DND-41 (cell line): ENCODE results near the gene RASSF6.

ENCODE experiments used
- CTCF ChIP-seq: IDR thresholded peaks from 2 replicates; pipeline ENCODE4 v1.5.1; 2012; ENCODE audit warnings: borderline replicate concordance, low read length, moderate library complexity, mild to moderate bottlenecking; ENCODE audit not compliant: poor library complexity, severe bottlenecking; ENCODE audit errors: extremely low read depth
- EZH2 ChIP-seq: IDR thresholded peaks from 3 replicates; pipeline ENCODE4 v1.6.1; 2012; ENCODE audit warnings: borderline replicate concordance, low read depth, mild to moderate bottlenecking, moderate library complexity, low read length, inconsistent platforms; ENCODE audit not compliant: severe bottlenecking

- no peak for TF ChIP-seq CTCF
- no peak for TF ChIP-seq EZH2
These were observed 80.8 kb downstream of the RASSF6 start for GRCh38 chr4:73539386-73539785.
